HG03565 (cell line): ENCODE results near the gene VPS4B.
"Not testable (repeated sequence)": the region's sequence is repeated elsewhere in the genome, so short reads cannot be mapped to it uniquely, and the experiment has no call there.

Source experiments
- ATAC-seq: cut with Tn5 transposase; IDR thresholded peaks from one replicate; pipeline ENCODE4 v1.9.1; 2021; ENCODE audit warnings: mild to moderate bottlenecking, moderate library complexity; ENCODE audit not compliant: unreplicated experiment

Gene VPS4B

GRCh38 chr18:63422087-63422863 lies at the start of gene VPS4B:
Gene VPS4B (minus strand): TSS chr18:63422476. CDS start chr18:63422259, 217 bp downstream.
- peak; percentile 95 for ATAC-seq

GRCh38 chr18:63470751-63471150 lies 48.5 kb upstream of the VPS4B start:
- no peak for ATAC-seq

GRCh38 chr18:63468575-63468974 lies 46.3 kb upstream of the VPS4B start:
- ATAC-seq, result no peak

GRCh38 chr18:63467699-63468098 lies 45.4 kb upstream of the VPS4B start:
- ATAC-seq, result no peak

- ATAC-seq, result no peak
Observed at GRCh38 chr18:63465059-63465458, 42.8 kb upstream of the VPS4B start.

- ATAC-seq, result no peak
Observed at GRCh38 chr18:63464434-63464833, 42.2 kb upstream of the VPS4B start.

- ATAC-seq, result no peak
Observed at GRCh38 chr18:63460414-63460813, 38.1 kb upstream of the VPS4B start.

- no peak for ATAC-seq
Observed at GRCh38 chr18:63457977-63458376, 35.7 kb upstream of the VPS4B start.

- no peak for ATAC-seq
Observed at GRCh38 chr18:63454497-63454896, 32.2 kb upstream of the VPS4B start.

- ATAC-seq, result not testable (repeated sequence)
Observed at GRCh38 chr18:63452751-63453150, 30.5 kb upstream of the VPS4B start.

GRCh38 chr18:63451799-63452660 lies 29.8 kb upstream of the VPS4B start:
- ATAC-seq, result no peak

GRCh38 chr18:63449426-63449825 lies 27.1 kb upstream of the VPS4B start:
- ATAC-seq, result no peak

GRCh38 chr18:63447066-63447465 lies 24.8 kb upstream of the VPS4B start:
- ATAC-seq, result no peak

GRCh38 chr18:63446266-63446665 lies 24.0 kb upstream of the VPS4B start:
- no peak for ATAC-seq

GRCh38 chr18:63445037-63445436 lies 22.8 kb upstream of the VPS4B start:
- no peak for ATAC-seq

GRCh38 chr18:63444580-63444979 lies 22.3 kb upstream of the VPS4B start:
- ATAC-seq, result no peak

GRCh38 chr18:63443829-63444228 lies 21.6 kb upstream of the VPS4B start:
- ATAC-seq, result no peak

GRCh38 chr18:63440881-63441280 lies 18.6 kb upstream of the VPS4B start:
- ATAC-seq, result no peak

- no peak for ATAC-seq
Observed at GRCh38 chr18:63440219-63440618, 17.9 kb upstream of the VPS4B start.

GRCh38 chr18:63439334-63439733 lies 17.1 kb upstream of the VPS4B start:
- ATAC-seq, result peak; percentile 69

- ATAC-seq, result no peak
Observed at GRCh38 chr18:63438181-63438580, 15.9 kb upstream of the VPS4B start.

GRCh38 chr18:63433334-63433866 lies 11.1 kb upstream of the VPS4B start:
- ATAC-seq, result no peak
